ENCODE results near the gene BMP3. TPM values are rescaled to one million over a fixed set of nuclear protein-coding genes. Genes with fewer than 3 reads are reported as not detected.
A peak's percentile ranks its signal among the peaks of the same experiment; 100 is the strongest.

The BMP3 gene, protein sequence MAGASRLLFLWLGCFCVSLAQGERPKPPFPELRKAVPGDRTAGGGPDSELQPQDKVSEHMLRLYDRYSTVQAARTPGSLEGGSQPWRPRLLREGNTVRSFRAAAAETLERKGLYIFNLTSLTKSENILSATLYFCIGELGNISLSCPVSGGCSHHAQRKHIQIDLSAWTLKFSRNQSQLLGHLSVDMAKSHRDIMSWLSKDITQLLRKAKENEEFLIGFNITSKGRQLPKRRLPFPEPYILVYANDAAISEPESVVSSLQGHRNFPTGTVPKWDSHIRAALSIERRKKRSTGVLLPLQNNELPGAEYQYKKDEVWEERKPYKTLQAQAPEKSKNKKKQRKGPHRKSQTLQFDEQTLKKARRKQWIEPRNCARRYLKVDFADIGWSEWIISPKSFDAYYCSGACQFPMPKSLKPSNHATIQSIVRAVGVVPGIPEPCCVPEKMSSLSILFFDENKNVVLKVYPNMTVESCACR
- total RNA-seq = not detected
- long read RNA-seq = 0 reads

DNA sequence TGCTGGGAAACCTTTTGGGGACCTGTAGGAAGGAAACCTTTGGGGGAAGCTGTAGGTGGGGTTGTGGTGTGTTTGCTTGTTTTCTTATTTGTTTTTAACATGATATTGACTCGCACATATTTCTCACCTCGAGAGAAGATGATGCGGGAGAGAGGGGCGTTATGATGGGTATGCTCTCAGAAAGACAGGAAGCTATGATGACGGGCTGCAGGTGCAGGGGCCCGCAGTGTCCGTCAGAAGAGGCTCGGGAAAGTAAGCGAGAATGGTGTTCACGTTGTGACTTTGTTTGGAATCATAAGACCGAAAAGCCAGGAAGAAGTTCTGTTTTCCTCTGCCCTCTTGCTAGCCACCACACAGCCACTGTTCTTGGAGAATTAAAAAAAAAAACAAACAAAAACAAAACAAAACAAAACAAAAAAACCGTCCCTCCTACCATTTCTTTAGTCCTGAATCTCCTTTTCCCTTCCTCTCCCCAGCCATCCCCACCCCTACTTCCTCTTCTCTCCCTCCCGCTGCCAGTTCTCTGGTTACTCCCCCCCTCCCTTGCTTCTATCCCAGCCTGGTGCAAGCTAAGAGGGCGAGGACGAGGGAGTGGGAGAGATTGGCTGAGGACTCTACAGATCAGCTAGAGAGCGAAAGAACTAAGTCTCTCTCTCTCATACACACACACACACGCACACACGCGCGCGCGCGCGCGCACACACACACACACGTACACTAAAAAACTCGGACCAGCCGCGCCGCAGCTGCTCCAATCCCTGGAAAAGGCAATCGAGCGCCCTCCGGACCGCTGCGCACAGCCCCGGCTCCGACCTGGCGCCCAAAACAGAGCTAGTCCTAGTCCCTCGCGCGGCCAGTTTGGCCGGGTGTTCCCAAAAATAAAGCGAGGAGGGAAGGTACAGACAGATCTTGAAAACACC lies at the start of gene BMP3:
Gene BMP3, plus strand, starts transcription at position 648 of the 920 bp plus-strand sequence. CDS start 577 bp downstream, outside the sequence.
- Histone ChIP-seq H3K4me1 (peaks cover 0 to 9% (median 0%) of the 10 kb centered on the region in 4 donors), H3K27ac (no peak within 1 kb of the TSS), H3K27me3 (no peaks in the 10 kb centered on the region), H3K36me3 (no peaks in the 10 kb centered on the region), H3K9me3 (no peaks in the 10 kb centered on the region), H3K4me3 (peak within 1 kb of the TSS in 2 of 3 donors; percentile 9 to 28)
- no peak for DNase-seq
- intact Hi-C loops (cut with DNase I) = no loop called here
- WGBS (ENCODE audit: insufficient coverage, low coverage, low lambda C conversion rate, missing lambda C conversion rate) = 3% methylated on average over 33 of the region's 43 CpGs
- no peak for ATAC-seq
- no peak for TF ChIP-seq POLR2A (IDR thresholded peaks at IDR 0.05)
- TF ChIP-seq, protein P1, sequence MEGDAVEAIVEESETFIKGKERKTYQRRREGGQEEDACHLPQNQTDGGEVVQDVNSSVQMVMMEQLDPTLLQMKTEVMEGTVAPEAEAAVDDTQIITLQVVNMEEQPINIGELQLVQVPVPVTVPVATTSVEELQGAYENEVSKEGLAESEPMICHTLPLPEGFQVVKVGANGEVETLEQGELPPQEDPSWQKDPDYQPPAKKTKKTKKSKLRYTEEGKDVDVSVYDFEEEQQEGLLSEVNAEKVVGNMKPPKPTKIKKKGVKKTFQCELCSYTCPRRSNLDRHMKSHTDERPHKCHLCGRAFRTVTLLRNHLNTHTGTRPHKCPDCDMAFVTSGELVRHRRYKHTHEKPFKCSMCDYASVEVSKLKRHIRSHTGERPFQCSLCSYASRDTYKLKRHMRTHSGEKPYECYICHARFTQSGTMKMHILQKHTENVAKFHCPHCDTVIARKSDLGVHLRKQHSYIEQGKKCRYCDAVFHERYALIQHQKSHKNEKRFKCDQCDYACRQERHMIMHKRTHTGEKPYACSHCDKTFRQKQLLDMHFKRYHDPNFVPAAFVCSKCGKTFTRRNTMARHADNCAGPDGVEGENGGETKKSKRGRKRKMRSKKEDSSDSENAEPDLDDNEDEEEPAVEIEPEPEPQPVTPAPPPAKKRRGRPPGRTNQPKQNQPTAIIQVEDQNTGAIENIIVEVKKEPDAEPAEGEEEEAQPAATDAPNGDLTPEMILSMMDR (IDR thresholded peaks at IDR 0.05) = no peak

DNA sequence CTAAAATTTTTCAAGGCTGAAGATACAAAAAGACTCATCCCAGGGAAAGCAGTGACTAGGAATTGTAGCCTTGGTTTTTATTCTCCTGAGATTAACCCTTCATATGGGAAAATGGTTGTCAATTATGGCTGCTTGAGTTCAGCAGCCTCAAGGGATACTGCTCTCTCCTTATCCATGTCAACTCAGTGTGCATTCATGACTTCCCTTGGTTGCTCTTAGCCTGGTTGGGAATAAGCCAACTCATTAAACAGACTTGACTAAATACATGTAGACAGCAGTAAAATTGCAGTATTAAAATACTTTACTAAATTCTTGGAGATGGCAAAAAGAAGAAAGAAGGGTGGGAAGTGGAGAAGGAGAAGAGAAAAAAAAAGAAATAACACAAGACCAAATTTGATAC lies 44.5 kb upstream of the BMP3 start:
- TF ChIP-seq, protein P1 (IDR thresholded peaks at IDR 0.05) = no peak
- no peak for TF ChIP-seq POLR2A (IDR thresholded peaks at IDR 0.05)
- intact Hi-C loops (cut with DNase I) = no loop called here
- no peaks in the 10 kb centered on the region for H3K9me3 ChIP-seq
- no peak overlapping the region for H3K27ac ChIP-seq
- H3K4me1 ChIP-seq = no peaks in the 10 kb centered on the region
- ATAC-seq = no peak
- H3K4me3 ChIP-seq = no peak overlapping the region
- peaks cover 0 to 6% of the 10 kb centered on the region in 2 donors for H3K27me3 ChIP-seq
- DNase-seq = no peak
- no peaks in the 10 kb centered on the region for H3K36me3 ChIP-seq

DNA sequence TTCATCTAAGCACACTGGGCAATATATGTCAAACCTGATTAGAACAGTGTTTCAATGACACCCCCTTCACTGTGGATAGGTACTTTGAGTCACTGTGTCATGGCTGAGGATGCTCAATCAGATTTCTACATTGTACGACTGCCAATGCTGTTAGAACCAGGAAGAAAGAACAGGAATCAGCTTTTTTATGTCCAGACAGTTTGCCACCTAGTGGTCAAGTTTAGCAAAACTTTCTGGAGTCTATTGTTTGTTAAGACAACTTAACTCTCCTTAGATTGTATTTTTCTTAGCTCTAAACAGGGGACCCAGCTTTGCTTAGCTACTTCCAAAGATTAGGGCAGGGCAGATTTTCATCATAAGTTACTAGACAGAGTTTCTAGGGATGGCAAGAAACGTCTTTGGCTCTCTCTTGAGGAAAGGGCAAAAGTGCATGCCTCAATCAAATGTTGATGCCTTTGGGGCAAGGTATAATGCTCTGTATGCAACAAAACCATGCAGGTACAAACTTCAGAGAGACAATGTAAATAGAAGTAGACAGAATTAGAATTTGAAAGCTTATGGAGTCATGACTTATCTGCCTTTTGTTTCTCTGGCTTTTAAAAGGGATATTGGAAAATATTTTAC lies 40.5 kb upstream of the BMP3 start:
- H3K9me3 ChIP-seq = no peaks in the 10 kb centered on the region
- no peaks in the 10 kb centered on the region for H3K36me3 ChIP-seq
- no peak overlapping the region for H3K27ac ChIP-seq
- DNase-seq = no peak
- ATAC-seq = peak; percentile 66 to 82 (median 76)
- H3K27me3 ChIP-seq = peaks cover 0 to 6% of the 10 kb centered on the region in 2 donors
- TF ChIP-seq POLR2A (IDR thresholded peaks at IDR 0.05) = no peak
- TF ChIP-seq, protein P1 (IDR thresholded peaks at IDR 0.05) = peak; percentile 61 to 73 (median 68)
- no peak overlapping the region for H3K4me3 ChIP-seq
- intact Hi-C loops (cut with DNase I) = no loop called here
- H3K4me1 ChIP-seq = no peaks in the 10 kb centered on the region
- 3% methylated on average over 2 of the region's 2 CpGs for WGBS (ENCODE audit: insufficient coverage, low coverage, low lambda C conversion rate, missing lambda C conversion rate)

DNA sequence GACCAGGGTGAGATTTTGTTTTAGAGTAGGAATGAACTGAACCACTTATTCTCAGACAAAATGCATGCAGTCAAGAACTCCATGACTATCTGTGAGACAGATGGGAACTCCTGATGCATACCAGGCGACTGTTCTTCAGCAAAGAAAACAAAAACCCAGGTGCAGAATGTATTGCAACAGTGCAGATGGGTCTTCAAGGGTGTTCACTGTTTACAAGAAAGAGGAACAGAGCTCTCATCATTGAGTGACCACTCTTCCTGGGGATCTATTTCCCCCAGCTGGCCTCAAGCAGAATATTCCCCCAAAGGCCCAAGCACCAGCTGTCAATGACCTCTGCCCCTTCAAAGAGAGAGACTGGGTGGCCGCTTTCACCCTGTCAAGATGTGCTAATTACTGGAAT lies 39.7 kb upstream of the BMP3 start:
- ATAC-seq (no peak), DNase-seq (no peak)
- 10% methylated on average over 1 of the region's 2 CpGs for WGBS (ENCODE audit: insufficient coverage, low coverage, low lambda C conversion rate, missing lambda C conversion rate)
- H3K27ac ChIP-seq = no peak overlapping the region
- H3K36me3 ChIP-seq = no peaks in the 10 kb centered on the region
- intact Hi-C loops (cut with DNase I) = no loop called here
- no peak overlapping the region for H3K4me3 ChIP-seq
- no peaks in the 10 kb centered on the region for H3K9me3 ChIP-seq
- TF ChIP-seq POLR2A (IDR thresholded peaks at IDR 0.05) = no peak
- TF ChIP-seq, protein P1 (IDR thresholded peaks at IDR 0.05) = no peak
- no peaks in the 10 kb centered on the region for H3K4me1 ChIP-seq
- peaks cover 0 to 6% of the 10 kb centered on the region in 2 donors for H3K27me3 ChIP-seq
